Smooth muscle cell of the brain vasculature (primary cell): ENCODE results near the gene MTA3.

ENCODE experiments used
- DNase-seq: peaks from one replicate; pipeline ENCODE4 v3.0.0-alpha.2; 2012; ENCODE audit warnings: low read depth, low spot score

Gene MTA3

GRCh38 chr2:42802150-42802549, 233.7 kb downstream of the MTA3 start:
- no peak for DNase-seq

- no peak for DNase-seq
These were observed 235.9 kb downstream of the MTA3 start for GRCh38 chr2:42804338-42804737.

GRCh38 chr2:42804891-42805290, 236.5 kb downstream of the MTA3 start:
- no peak for DNase-seq
